Thoracic aorta (tissue), 2 donors: Measurements from ENCODE around the gene CSPG4. TPM values are rescaled to one million over a fixed set of nuclear protein-coding genes. Genes with fewer than 3 reads are reported as not detected.
"Not testable (repeated sequence)": the region's sequence is repeated elsewhere in the genome, so short reads cannot be mapped to it uniquely, and the experiment has no call there.

Experiments used
- ATAC-seq: fragments of 150-250 bp; one replicate; pipeline ENCODE4 v1.8.0; 2017; ENCODE audit warnings: low read depth; ENCODE audit not compliant: insufficient number of reproducible peaks, low FRiP score
- DNase-seq: peaks from one replicate; pipeline ENCODE4 v3.0.0-alpha.2; 2020; ENCODE audit warnings: low spot score
- H3K27ac ChIP-seq, 2 donors: fragments of 200-600 bp; sonication (generic); 1 replicate in 1 of 2; 2 replicates in 1 of 2; pipeline ENCODE4 v1.5.1; 2016; ENCODE audit warnings: mild to moderate bottlenecking in 2 of 2, moderate library complexity in 2 of 2
- H3K27me3 ChIP-seq: fragments of 200-600 bp; sonication (generic); replicated peaks from 2 replicates; pipeline ENCODE4 v1.6.0; 2016; ENCODE audit warnings: mild to moderate bottlenecking; ENCODE audit not compliant: insufficient read depth
- H3K36me3 ChIP-seq: fragments of 200-600 bp; sonication (generic); one replicate; pipeline ENCODE4 v1.5.1; 2016
- H3K4me1 ChIP-seq, 2 donors: fragments of 200-600 bp; sonication (generic); 1 replicate in 1 of 2; 2 replicates in 1 of 2; pipeline versions ENCODE4 v1.5.1 to v1.6.0; 2016; ENCODE audit warnings: low read depth in 2 of 2, mild to moderate bottlenecking in 1 of 2; ENCODE audit not compliant: control insufficient read depth in 1 of 2
- H3K4me3 ChIP-seq: fragments of 200-600 bp; sonication (generic); 2 replicates; pipeline ENCODE4 v1.5.1; 2016; ENCODE audit warnings: mild to moderate bottlenecking
- H3K9me3 ChIP-seq: fragments of 200-600 bp; sonication (generic); 2 replicates; pipeline ENCODE4 v1.5.1; 2016
- CTCF ChIP-seq: fragments of 200-600 bp; sonication (generic); IDR thresholded peaks from one replicate; pipeline ENCODE4 v1.5.1; 2019; ENCODE audit warnings: antibody characterized with exemption
- total RNA-seq, 2 donors: library from RNA; depleted of rRNA; stranded (reverse); fragments of >200 nt; gene quantifications; one replicate each; pipeline versions ENCODE4 v1.1.0 to v1.2.3, GENCODE V29; 2016

CSPG4 gene
- total RNA-seq, 2 donors from 2014 or later: 252 to 263 TPM

GRCh38 chr15:75739791-75740190 is 27.1 kb upstream of the CSPG4 start:
- ATAC-seq (no peak), DNase-seq (no peak)
- Histone ChIP-seq H3K4me1 (peaks cover 2 to 7% of the 10 kb centered on the region in 2 donors), H3K36me3 (no peaks in the 10 kb centered on the region), H3K9me3 (no peaks in the 10 kb centered on the region), H3K27ac (no peak overlapping the region), H3K4me3 (no peak overlapping the region), H3K27me3 (no peaks in the 10 kb centered on the region)
- TF ChIP-seq CTCF: no peak

GRCh38 chr15:75738647-75739325 is 26.1 kb upstream of the CSPG4 start:
- no peak overlapping the region for H3K27ac ChIP-seq
- peak; percentile 86 for DNase-seq
- peak overlapping the region; percentile 100 for H3K4me3 ChIP-seq
- no peaks in the 10 kb centered on the region for H3K9me3 ChIP-seq
- H3K4me1 ChIP-seq: peaks cover 2 to 7% of the 10 kb centered on the region in 2 donors
- H3K27me3 ChIP-seq: no peaks in the 10 kb centered on the region
- peak; percentile 96 for ATAC-seq
- no peak for TF ChIP-seq CTCF
- no peaks in the 10 kb centered on the region for H3K36me3 ChIP-seq

DNA sequence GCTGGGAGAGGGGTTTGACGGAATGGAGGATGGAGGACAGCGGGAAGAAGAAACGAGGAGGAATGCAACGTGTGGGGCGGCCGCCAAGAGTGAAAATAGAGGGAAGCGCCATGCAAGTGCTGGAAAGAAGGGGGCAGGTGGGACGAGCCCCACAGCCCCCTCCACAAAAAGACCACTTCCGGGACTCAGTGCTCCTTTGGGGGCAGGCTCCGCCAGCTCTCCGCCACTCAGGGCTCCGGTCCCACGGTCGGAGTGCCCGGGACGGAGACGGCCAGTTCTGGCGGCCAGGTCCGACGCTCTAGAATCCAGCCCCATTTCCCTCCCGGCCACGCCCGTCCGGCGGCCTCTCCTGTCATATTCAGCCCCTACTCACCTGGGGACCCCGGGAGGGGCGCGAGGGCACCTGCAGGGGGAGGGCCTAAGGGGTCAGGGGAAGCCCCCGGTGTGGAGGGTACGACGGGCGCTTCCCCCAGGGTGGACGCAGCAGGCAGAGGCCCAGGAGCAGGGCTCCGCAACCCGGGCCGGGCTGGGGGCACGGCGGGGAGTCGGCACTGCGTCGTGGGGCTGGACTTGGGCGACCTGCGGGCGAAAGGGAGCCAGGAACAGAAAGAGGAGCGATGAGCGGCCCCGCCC is 25.5 kb upstream of the CSPG4 start:
- H3K4me3 ChIP-seq: peak overlapping the region; percentile 100
- no peaks in the 10 kb centered on the region for H3K36me3 ChIP-seq
- peak overlapping the region in 1 of 2 donors; percentile 58 for H3K27ac ChIP-seq
- TF ChIP-seq CTCF: no peak
- peaks cover 2 to 10% of the 10 kb centered on the region in 2 donors for H3K4me1 ChIP-seq
- H3K9me3 ChIP-seq: no peaks in the 10 kb centered on the region
- no peaks in the 10 kb centered on the region for H3K27me3 ChIP-seq
- ATAC-seq: no peak
- DNase-seq: no peak

DNA sequence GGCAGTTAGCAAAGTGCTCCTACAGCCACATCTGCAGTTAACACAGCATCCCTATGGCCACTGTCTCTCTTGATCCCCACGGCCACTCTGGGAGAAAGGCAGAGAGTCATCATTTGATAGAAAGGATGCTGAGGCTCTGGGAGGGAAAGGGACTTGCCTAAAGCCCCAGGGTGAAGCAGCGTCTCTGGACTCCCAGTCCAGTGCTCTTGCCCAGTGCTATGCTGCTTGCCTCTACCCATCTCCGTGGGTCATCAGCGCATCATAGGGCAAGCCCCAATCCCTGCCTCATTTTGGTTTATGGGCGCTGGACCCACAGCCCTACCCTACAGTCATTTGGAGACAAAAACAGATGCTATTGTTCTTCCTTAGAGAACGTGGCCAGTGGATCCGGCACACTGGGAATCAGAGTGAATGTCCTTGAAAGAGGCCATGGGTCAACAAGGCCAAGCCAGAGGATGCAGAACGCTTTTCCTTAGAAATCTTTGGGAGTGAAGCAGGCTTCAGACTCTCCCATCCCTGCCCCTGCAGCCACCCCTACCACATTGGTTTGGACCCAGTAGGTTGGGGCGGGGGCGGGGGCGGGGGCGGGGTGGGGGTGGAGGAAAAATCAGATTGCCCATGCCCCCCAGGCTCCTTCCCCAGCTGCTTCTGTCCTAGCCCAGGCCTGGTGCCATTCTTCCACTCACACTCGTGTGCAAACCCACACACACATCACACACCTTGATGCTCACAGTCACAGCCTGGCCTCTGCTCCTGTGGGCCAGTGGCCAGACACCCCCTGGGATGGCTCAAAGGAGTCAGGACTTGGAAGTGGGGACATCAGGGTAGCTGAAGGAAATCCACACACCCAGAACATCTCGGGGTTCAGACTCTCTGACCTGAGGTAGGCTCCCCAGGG is 24.7 kb upstream of the CSPG4 start:
- DNase-seq: not testable (repeated sequence)
- H3K4me1 ChIP-seq: peaks cover 2 to 17% of the 10 kb centered on the region in 2 donors

DNA sequence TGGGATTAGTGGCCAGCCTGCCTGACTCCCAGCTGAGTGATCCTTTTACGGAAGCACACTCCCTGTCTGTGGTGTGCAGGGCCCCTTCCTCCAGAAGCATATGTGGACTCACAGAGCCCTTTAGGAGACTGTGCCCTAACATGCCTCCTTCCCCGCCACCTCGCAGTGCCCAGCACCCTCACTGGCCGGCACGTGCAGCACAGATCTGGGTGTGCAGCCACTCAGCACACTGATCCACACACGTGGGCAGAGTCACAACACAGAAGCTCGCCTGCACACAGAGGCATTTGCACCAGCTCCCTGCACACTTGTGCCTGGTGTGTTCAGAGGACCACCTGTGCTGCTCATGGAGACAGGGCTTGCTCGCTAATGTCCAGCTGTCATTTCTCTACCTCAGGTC is 23.6 kb upstream of the CSPG4 start:
- no peak overlapping the region for H3K4me3 ChIP-seq
- H3K27me3 ChIP-seq: no peaks in the 10 kb centered on the region
- H3K9me3 ChIP-seq: no peaks in the 10 kb centered on the region
- TF ChIP-seq CTCF: no peak
- ATAC-seq (no peak), DNase-seq (no peak)
- no peaks in the 10 kb centered on the region for H3K36me3 ChIP-seq
- H3K4me1 ChIP-seq: peaks cover 2 to 19% of the 10 kb centered on the region in 2 donors
- H3K27ac ChIP-seq: no peak overlapping the region

More for the DNA sequence above, 24.7 kb upstream of the CSPG4 start:
- H3K36me3 ChIP-seq, H3K27me3 ChIP-seq, H3K9me3 ChIP-seq, H3K27ac ChIP-seq, ATAC-seq: not testable (repeated sequence)
- peak overlapping the region; percentile 100 for H3K4me3 ChIP-seq

GRCh38 chr15:75734861-75735760 is 22.5 kb upstream of the CSPG4 start:
- not testable (repeated sequence) for DNase-seq, H3K4me3 ChIP-seq
- peaks cover 2 to 19% of the 10 kb centered on the region in 2 donors for H3K4me1 ChIP-seq

More at GRCh38 chr15:75734861-75735760, 22.5 kb upstream of the CSPG4 start:
- ATAC-seq, H3K27ac ChIP-seq, H3K9me3 ChIP-seq, H3K27me3 ChIP-seq, H3K36me3 ChIP-seq: not testable (repeated sequence)
